NCI-H187 (cell line): ENCODE measurements around the gene GPR18.

Experiments
- DNase-seq, 2 experiments: peaks; one replicate each; lab custom pipeline; 2025; lab: John Stamatoyannopoulos, UW

Gene GPR18

DNA sequence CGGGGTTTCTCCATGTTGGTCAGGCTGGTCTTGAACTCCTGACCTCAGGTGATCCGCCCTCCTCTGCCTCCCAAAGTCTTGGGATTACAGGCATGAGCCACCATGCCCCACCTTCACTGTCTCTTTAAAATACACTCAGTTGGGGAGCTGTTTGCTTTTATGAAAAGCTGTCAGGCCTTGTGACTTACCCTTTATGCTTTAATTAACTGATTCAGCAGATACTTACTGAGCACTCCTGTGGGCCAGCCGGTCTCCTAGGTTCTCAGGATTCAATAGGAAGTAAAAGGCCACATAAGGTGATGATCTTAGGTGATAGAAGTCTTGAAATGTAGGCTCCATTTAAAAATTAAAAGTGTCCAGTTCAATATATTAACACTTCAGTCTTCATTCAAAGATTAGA, 50.0 kb downstream of the GPR18 start:
- DNase-seq = no peak

DNA sequence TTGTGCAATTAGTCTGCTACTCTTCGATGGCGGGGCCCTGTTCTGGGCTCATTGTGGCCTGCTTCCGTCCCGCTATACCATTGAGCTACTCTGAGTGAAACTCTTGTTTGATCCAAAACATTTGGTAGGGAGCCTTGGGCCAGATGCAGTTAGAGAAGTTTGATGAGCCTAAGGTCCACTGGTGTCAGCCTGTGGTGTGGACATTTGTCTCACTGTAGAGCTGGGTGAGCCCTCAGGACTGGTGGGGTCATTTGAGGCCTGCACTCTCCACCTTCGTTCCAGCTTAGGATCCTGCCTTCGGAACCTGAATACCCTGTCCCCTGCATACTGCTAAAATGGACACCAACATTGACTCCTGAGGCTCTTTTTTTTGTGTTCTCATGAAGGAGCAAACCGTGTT, 50.7 kb downstream of the GPR18 start:
- DNase-seq = no peak

DNA sequence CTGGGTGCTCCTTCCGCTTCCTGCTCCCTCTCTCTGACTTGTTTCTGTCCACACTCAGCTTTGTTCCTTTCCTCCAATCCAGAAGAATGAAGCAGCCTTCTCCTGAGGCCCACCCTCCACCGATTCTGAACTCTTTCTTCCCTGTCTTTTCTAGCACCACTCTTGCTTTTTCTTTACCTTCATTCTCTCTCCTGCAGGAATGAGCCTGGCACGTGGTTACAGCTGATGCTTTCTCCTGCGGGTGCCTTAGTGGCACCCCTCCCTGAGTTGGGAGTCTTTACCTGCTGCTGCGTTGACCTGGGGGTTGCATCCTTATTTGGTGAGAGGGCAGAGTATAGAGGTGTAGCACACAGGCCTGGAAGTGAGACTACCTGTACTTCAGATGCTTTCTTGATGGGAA, 51.3 kb downstream of the GPR18 start:
- no peak for DNase-seq

DNA sequence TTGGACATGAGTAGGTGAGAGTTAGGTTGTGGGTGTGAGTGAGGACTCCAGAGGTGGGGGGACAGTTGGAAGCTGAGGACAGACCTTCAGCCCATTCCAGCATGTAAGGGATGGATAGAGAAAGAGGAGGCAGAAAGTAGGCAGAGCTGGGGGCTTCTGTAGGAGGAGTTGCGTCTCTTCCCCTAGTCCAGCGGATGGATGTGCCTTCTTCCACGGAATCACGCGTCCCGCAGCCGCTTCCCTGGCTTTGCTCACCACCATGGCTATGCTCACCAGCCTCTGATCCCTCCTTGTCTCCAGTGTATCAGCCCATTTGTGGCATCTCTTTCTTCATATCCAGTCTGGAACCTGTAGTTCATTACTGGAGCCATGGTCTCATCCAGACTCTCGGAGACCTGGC, 52.0 kb downstream of the GPR18 start:
- no peak for DNase-seq

DNA sequence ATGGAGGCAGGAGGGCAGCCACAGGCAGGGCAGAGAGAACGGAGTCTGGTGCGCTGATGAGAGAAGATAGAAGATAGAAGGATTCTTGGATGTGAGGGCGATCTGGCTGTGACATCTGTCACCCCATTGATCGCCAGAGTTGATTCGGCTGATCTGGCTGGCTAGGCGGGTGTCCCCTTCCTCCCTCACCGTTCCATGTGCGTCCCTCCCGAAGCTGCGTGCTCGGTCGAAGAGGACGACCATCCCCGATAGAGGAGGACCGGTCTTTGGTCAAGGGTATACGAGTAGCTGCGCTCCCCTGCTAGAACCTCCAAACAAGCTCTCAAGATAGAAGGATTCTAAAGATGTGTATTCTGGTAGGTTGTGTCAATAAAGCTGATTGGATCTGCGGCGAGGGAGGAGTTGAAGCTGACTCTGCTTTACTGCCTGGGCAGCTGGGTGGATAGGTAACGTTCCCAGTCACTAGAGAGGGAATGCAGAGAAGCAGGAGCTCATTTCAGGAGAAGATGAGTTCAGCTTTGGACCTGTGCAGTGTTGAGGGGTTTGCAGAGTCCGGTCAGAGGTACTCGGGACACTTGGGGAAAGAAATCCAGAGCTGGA, 52.5 kb downstream of the GPR18 start:
- DNase-seq = no peak
